ENCODE measurements around the gene ATF7IP. TPM values are rescaled to one million over a fixed set of nuclear protein-coding genes. Genes with fewer than 3 reads are reported as not detected.
"Not testable (repeated sequence)": the region's sequence is repeated elsewhere in the genome, so short reads cannot be mapped to it uniquely, and the experiment has no call there.

ATF7IP gene, protein sequence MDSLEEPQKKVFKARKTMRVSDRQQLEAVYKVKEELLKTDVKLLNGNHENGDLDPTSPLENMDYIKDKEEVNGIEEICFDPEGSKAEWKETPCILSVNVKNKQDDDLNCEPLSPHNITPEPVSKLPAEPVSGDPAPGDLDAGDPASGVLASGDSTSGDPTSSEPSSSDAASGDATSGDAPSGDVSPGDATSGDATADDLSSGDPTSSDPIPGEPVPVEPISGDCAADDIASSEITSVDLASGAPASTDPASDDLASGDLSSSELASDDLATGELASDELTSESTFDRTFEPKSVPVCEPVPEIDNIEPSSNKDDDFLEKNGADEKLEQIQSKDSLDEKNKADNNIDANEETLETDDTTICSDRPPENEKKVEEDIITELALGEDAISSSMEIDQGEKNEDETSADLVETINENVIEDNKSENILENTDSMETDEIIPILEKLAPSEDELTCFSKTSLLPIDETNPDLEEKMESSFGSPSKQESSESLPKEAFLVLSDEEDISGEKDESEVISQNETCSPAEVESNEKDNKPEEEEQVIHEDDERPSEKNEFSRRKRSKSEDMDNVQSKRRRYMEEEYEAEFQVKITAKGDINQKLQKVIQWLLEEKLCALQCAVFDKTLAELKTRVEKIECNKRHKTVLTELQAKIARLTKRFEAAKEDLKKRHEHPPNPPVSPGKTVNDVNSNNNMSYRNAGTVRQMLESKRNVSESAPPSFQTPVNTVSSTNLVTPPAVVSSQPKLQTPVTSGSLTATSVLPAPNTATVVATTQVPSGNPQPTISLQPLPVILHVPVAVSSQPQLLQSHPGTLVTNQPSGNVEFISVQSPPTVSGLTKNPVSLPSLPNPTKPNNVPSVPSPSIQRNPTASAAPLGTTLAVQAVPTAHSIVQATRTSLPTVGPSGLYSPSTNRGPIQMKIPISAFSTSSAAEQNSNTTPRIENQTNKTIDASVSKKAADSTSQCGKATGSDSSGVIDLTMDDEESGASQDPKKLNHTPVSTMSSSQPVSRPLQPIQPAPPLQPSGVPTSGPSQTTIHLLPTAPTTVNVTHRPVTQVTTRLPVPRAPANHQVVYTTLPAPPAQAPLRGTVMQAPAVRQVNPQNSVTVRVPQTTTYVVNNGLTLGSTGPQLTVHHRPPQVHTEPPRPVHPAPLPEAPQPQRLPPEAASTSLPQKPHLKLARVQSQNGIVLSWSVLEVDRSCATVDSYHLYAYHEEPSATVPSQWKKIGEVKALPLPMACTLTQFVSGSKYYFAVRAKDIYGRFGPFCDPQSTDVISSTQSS
- total RNA-seq (ENCODE audit: unreplicated experiment): 204 TPM
- long read RNA-seq, full-length matches to known transcripts: 1 of 7 reads
- long read RNA-seq, partial matches to known transcripts: 3 of 7 reads
- long read RNA-seq, other reads (novel, unspliced or antisense): 3 of 7 reads

DNA sequence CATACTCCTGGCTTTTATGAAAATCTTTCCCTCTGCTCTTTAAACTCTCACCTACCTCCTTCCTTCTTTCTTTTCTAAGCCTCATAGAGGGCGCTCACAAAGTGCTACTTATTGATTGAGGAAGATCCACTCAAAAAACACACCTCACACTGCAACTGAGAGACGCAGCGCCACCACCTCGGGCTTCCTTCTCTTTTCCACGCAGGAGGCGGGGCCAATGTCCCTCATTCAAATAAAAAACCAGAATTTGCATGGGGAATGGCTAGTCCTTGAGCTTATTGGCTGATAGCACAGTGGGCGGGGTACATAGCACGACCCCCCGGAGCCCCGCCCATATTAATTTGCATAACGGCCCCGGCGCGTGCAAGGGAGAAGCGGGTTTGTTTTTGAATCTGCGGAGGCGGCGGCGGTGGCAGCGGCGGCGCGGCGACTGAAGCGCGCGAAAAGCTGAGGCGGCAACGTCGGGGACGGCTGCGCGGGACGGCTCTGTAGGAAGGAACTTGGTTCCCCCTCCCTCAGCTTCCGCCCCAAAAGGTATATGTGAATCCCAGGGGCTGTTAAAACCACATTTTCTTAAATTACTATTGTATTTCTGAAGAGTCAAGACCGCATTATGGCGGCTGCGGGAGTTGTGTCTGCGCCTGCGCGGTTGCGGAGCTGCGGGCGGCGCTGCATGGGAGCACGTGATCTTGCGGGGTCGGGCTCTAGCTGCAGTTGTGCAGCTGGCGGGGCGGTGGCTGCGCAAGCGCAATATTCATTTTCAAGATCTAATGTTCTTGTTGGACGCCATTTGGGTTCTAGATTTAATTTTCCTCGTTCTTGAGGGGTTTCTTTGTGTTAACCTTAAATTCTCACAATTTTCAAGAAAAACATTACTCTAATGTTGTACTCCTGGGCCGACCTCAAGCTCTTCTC, at the start of gene ATF7IP:
Gene ATF7IP (plus strand): TSS at position 389 of the 915 bp plus-strand sequence. CDS start 58,234 bp downstream, outside the sequence.
- DNase-seq: peak; percentile 97
- TF ChIP-seq, protein P1, sequence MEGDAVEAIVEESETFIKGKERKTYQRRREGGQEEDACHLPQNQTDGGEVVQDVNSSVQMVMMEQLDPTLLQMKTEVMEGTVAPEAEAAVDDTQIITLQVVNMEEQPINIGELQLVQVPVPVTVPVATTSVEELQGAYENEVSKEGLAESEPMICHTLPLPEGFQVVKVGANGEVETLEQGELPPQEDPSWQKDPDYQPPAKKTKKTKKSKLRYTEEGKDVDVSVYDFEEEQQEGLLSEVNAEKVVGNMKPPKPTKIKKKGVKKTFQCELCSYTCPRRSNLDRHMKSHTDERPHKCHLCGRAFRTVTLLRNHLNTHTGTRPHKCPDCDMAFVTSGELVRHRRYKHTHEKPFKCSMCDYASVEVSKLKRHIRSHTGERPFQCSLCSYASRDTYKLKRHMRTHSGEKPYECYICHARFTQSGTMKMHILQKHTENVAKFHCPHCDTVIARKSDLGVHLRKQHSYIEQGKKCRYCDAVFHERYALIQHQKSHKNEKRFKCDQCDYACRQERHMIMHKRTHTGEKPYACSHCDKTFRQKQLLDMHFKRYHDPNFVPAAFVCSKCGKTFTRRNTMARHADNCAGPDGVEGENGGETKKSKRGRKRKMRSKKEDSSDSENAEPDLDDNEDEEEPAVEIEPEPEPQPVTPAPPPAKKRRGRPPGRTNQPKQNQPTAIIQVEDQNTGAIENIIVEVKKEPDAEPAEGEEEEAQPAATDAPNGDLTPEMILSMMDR (IDR thresholded peaks at IDR 0.05; ENCODE audit: partially characterized antibody, unreplicated experiment): no peak
- peak within 1 kb of the TSS; percentile 96 for H3K4me3 Mint-ChIP-seq (ENCODE audit: unreplicated experiment)
- H3K9me3 Mint-ChIP-seq (ENCODE audit: unreplicated experiment): peaks cover 15% of the 10 kb centered on the region
- peaks cover 4% of the 10 kb centered on the region for H3K4me1 Mint-ChIP-seq (ENCODE audit: low read depth, unreplicated experiment)
- peaks cover 5% of the 10 kb centered on the region for H3K36me3 Mint-ChIP-seq (ENCODE audit: unreplicated experiment)
- H3K27ac Mint-ChIP-seq (ENCODE audit: unreplicated experiment): peak within 1 kb of the TSS; percentile 98
- peaks cover 5% of the 10 kb centered on the region for H3K27me3 Mint-ChIP-seq (ENCODE audit: unreplicated experiment)

DNA sequence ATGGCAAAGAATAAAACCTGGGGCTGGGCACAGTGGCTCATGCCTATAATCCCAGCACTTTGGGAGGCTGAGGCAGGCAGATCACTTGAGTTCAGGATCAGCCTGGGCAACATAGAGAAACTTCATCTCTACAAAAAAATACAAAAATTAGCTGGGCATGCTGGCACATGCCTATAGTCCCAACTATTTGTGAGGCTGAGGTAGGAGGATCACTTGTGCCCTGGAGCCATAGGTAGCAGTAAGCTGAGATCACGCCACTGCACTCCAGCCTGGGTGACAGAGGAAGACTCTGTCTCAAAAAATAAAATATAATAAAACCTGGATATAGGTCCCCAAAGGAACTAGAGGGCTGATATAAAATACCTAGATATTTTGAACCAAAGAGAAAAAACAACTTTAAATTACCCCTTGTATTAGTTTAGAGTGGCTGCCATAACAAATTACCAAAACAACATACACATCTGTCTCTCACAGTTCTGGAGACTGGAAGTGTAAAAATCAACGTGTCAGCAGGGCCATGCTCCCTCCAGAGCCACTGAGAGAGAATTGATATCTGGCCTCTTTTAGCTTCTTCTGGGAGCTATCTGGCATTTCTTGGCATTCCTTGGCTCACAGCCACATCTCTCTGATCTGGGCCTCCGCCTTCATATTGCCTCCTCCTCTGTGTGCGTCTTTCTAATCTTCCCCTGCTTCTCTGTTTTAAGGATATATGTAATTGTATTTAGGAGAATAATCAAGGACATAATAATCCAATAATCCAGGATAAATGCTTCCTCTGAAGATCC, 47.9 kb upstream of the ATF7IP start:
- no peaks in the 10 kb centered on the region for H3K4me1 Mint-ChIP-seq (ENCODE audit: low read depth, unreplicated experiment)
- H3K36me3 Mint-ChIP-seq (ENCODE audit: unreplicated experiment): no peaks in the 10 kb centered on the region
- DNase-seq: no peak
- no peak overlapping the region for H3K27ac Mint-ChIP-seq (ENCODE audit: unreplicated experiment)
- H3K9me3 Mint-ChIP-seq (ENCODE audit: unreplicated experiment): peaks cover 2% of the 10 kb centered on the region
- no peak overlapping the region for H3K4me3 Mint-ChIP-seq (ENCODE audit: unreplicated experiment)
- no peaks in the 10 kb centered on the region for H3K27me3 Mint-ChIP-seq (ENCODE audit: unreplicated experiment)
- TF ChIP-seq, protein P1 (IDR thresholded peaks at IDR 0.05; ENCODE audit: partially characterized antibody, unreplicated experiment): no peak

DNA sequence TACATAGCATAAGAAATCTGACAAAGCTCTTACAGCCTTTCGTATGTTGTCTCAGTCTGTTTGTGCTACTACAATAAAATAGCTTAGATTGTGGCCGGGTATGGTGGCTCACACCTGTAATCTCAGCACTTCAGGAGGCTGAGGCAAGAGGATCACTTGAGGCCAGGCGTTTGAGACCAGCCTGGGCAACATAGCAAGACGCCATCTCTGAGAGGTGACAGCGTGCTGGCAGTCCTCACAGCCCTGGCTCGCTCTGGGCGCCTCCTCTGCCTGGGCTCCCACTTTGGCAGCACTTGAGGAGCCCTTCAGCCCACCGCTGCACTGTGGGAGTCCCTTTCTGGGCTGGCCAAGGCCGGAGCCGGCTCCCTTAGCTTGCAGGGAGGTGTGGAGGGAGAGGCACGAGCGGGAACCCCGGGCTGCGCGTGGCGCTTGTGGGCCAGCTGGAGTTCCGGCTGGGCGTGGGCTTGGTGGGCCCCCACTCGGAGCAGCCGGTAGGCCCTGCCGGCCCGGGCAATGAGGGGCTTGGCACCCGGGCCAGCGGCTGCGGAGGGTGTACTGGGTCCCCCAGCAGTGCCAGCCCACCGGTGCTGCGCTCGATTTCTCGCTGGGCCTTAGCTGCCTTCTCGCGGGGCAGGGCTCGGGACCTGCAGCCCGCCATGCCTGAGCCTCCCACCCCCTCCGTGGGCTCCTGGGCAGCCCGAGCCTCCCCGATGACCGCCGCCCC, 45.6 kb upstream of the ATF7IP start:
- not testable (repeated sequence) for H3K27ac Mint-ChIP-seq (ENCODE audit: unreplicated experiment); H3K27me3 Mint-ChIP-seq (ENCODE audit: unreplicated experiment); DNase-seq; H3K4me1 Mint-ChIP-seq (ENCODE audit: low read depth, unreplicated experiment); H3K4me3 Mint-ChIP-seq (ENCODE audit: unreplicated experiment); H3K36me3 Mint-ChIP-seq (ENCODE audit: unreplicated experiment); H3K9me3 Mint-ChIP-seq (ENCODE audit: unreplicated experiment)

DNA sequence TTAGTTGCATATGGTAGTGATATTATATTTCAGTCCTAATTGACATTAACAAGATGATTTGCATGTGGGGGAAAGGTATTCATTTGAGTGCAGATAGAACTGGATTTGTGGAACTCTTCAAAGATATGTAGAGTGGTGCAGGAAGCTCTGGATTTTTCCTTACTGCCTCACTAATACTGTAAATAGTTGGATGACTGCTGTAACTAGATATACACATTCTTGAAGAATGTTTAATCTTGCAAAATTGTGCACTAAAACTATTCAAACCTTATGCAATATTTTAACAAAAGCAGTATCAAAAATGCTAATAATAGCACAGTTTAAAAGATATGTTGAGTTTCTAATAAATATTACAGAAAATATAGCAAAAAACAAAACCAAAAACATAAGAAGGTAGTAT, 43.1 kb upstream of the ATF7IP start:
- Mint-ChIP-seq H3K4me3 (ENCODE audit: unreplicated experiment) (no peak overlapping the region), H3K27ac (ENCODE audit: unreplicated experiment) (no peak overlapping the region)

More for the DNA sequence above, 43.1 kb upstream of the ATF7IP start:
- no peaks in the 10 kb centered on the region for H3K9me3 Mint-ChIP-seq (ENCODE audit: unreplicated experiment)
- no peaks in the 10 kb centered on the region for H3K36me3 Mint-ChIP-seq (ENCODE audit: unreplicated experiment)
- TF ChIP-seq, protein P1 (IDR thresholded peaks at IDR 0.05; ENCODE audit: partially characterized antibody, unreplicated experiment): no peak
- no peak for DNase-seq
- H3K27me3 Mint-ChIP-seq (ENCODE audit: unreplicated experiment): no peaks in the 10 kb centered on the region
- no peaks in the 10 kb centered on the region for H3K4me1 Mint-ChIP-seq (ENCODE audit: low read depth, unreplicated experiment)
